Neural cell (in vitro differentiated cells): ENCODE measurements around the gene CEP295NL. TPM values are rescaled to one million over a fixed set of nuclear protein-coding genes. Genes with fewer than 3 reads are reported as not detected.

Experiments used
- H2AFZ ChIP-seq: fragments of 200-600, 300-800 bp; sonication (generic), shearing (Covaris generic); 2 replicates; pipeline ENCODE4 v1.6.0; 2014; ENCODE audit warnings: low read depth, mild to moderate bottlenecking, antibody characterized with exemption, low read length, moderate library complexity
- H3F3A ChIP-seq: fragments of 200-600 bp; shearing (Covaris generic); 2 replicates; pipeline ENCODE4 v1.6.1; 2016; ENCODE audit warnings: mild to moderate bottlenecking, moderate library complexity, mixed read lengths, antibody characterized with exemption, low read length; ENCODE audit not compliant: insufficient read depth, poor library complexity, severe bottlenecking
- H3K27ac ChIP-seq: fragments of 200-600, 300-800 bp; sonication (generic), shearing (Covaris generic); 2 replicates; pipeline ENCODE4 v1.5.1; 2014; ENCODE audit warnings: mild to moderate bottlenecking, low read length, moderate library complexity
- H3K27me3 ChIP-seq: fragments of 300-800, 200-600 bp; sonication (generic), shearing (Covaris generic); 2 replicates; pipeline ENCODE4 v1.6.0; 2014; ENCODE audit warnings: mild to moderate bottlenecking, low read depth, low read length, moderate library complexity; ENCODE audit not compliant: insufficient read depth
- H3K36me3 ChIP-seq: fragments of 300-800, 200-600 bp; sonication (generic), shearing (Covaris generic); 2 replicates; pipeline ENCODE4 v1.5.1; 2014; ENCODE audit warnings: mild to moderate bottlenecking, antibody characterized with exemption, low read length, moderate library complexity; ENCODE audit not compliant: insufficient read depth
- H3K4me2 ChIP-seq: fragments of 300-800, 200-600 bp; sonication (generic), shearing (Covaris generic); 2 replicates; pipeline ENCODE4 v1.6.0; 2014; ENCODE audit warnings: mild to moderate bottlenecking, low read length
- H3K4me3 ChIP-seq: fragments of 300-800, 200-600 bp; sonication (generic), shearing (Covaris generic); 2 replicates; pipeline ENCODE4 v1.5.1; 2014; ENCODE audit warnings: mild to moderate bottlenecking, low read length, moderate library complexity
- H3K79me2 ChIP-seq: fragments of 200-600 bp; shearing (Covaris generic); replicated peaks from 2 replicates; pipeline ENCODE4 v1.6.0; 2014; ENCODE audit warnings: mild to moderate bottlenecking, low read length, moderate library complexity; ENCODE audit not compliant: insufficient read depth
- H3K9ac ChIP-seq: fragments of 300-800, 200-600 bp; sonication (generic), shearing (Covaris generic); 2 replicates; pipeline ENCODE4 v1.6.1; 2016; ENCODE audit warnings: mild to moderate bottlenecking, low read length, mixed read lengths
- H3K9me2 ChIP-seq: fragments of 200-600 bp; shearing (Covaris generic); 2 replicates; pipeline ENCODE4 v1.6.1; 2016; ENCODE audit warnings: mild to moderate bottlenecking, low read length, mixed read lengths; ENCODE audit not compliant: insufficient read depth
- H3K9me3 ChIP-seq: fragments of 200-600, 300-800 bp; sonication (generic), shearing (Covaris generic); 2 replicates; pipeline ENCODE4 v1.6.1; 2016; ENCODE audit warnings: mild to moderate bottlenecking, mixed run types, low read length, moderate library complexity, mixed read lengths
- H4K20me1 ChIP-seq: fragments of 200-600 bp; shearing (Covaris generic); 2 replicates; pipeline ENCODE4 v1.6.1; 2016; ENCODE audit warnings: mild to moderate bottlenecking, mixed run types; ENCODE audit not compliant: insufficient read depth
- CTCF ChIP-seq: fragments of 450-650 bp; IDR thresholded peaks from 2 replicates; pipeline ENCODE4 v1.5.1; 2014; ENCODE audit warnings: antibody characterized with exemption, mild to moderate bottlenecking, moderate library complexity; ENCODE audit not compliant: poor library complexity, severe bottlenecking
- EP300 ChIP-seq: fragments of 450-650 bp; conservative IDR thresholded peaks from 2 replicates; pipeline ENCODE4 v1.6.1; 2014; ENCODE audit warnings: antibody characterized with exemption, mild to moderate bottlenecking, moderate library complexity; ENCODE audit not compliant: poor library complexity, severe bottlenecking
- EZH2 ChIP-seq: fragments of 200-600, 300-800 bp; shearing (Covaris generic), sonication (generic); IDR thresholded peaks from 2 replicates; pipeline ENCODE4 v1.6.1; 2014; ENCODE audit warnings: antibody characterized with exemption, low read length, borderline replicate concordance, mild to moderate bottlenecking; ENCODE audit not compliant: insufficient read depth, poor library complexity, severe bottlenecking
- MXI1 ChIP-seq: fragments of 450-650 bp; conservative IDR thresholded peaks from 2 replicates; pipeline ENCODE4 v1.6.1; 2014; ENCODE audit warnings: antibody characterized with exemption, mild to moderate bottlenecking; ENCODE audit not compliant: poor library complexity, severe bottlenecking
- POLR2AphosphoS5 ChIP-seq: IDR thresholded peaks from 2 replicates; pipeline ENCODE4 v1.6.1; 2012
- RAD21 ChIP-seq: fragments of 450-650 bp; conservative IDR thresholded peaks from 2 replicates; pipeline ENCODE4 v1.6.1; 2014; ENCODE audit warnings: antibody characterized with exemption, mild to moderate bottlenecking, moderate library complexity
- REST ChIP-seq: IDR thresholded peaks from 2 replicates; pipeline ENCODE4 v1.6.1; 2012; ENCODE audit warnings: borderline replicate concordance
- SMC3 ChIP-seq: fragments of 450-650 bp; conservative IDR thresholded peaks from 2 replicates; pipeline ENCODE4 v1.6.1; 2014; ENCODE audit warnings: antibody characterized with exemption, mild to moderate bottlenecking, moderate library complexity; ENCODE audit not compliant: poor library complexity
- TAF1 ChIP-seq: IDR thresholded peaks from 2 replicates; pipeline ENCODE4 v1.6.1; 2012; ENCODE audit warnings: low read depth
- polyA plus RNA-seq: library from polyadenylated mRNA; depleted of rRNA; stranded (reverse); fragments of >200 nt; gene quantifications from 2 replicates; pipeline ENCODE4 v1.2.3, GENCODE V29; 2014

Gene CEP295NL
- polyA plus RNA-seq, 1 donor from 2014 or later = not detected

GRCh38 chr17:78939615-78940014, 36.6 kb upstream of the CEP295NL start:
- H3K4me3 ChIP-seq = no peak overlapping the region
- H3F3A ChIP-seq = no peaks in the 10 kb centered on the region
- H3K9me2 ChIP-seq = no peaks in the 10 kb centered on the region
- no peaks in the 10 kb centered on the region for H3K9me3 ChIP-seq
- H3K9ac ChIP-seq = no peak overlapping the region
- no peaks in the 10 kb centered on the region for H4K20me1 ChIP-seq
- no peaks in the 10 kb centered on the region for H3K36me3 ChIP-seq
- H3K27ac ChIP-seq = peak overlapping the region; percentile 61
- TF ChIP-seq MXI1 = no peak
- no peak for TF ChIP-seq CTCF
- no peak for TF ChIP-seq SMC3
- TF ChIP-seq EP300 = no peak
- no peak for TF ChIP-seq EZH2
- no peak for TF ChIP-seq POLR2AphosphoS5
- no peak for TF ChIP-seq RAD21
- TF ChIP-seq TAF1 = no peak
- TF ChIP-seq REST = no peak
- no peak overlapping the region for H2AFZ ChIP-seq
- H3K79me2 ChIP-seq = no peaks in the 10 kb centered on the region
- no peak overlapping the region for H3K4me2 ChIP-seq
- H3K27me3 ChIP-seq = no peaks in the 10 kb centered on the region

GRCh38 chr17:78937561-78937960, 34.6 kb upstream of the CEP295NL start:
- H3K27ac ChIP-seq = no peak overlapping the region
- H3K9me2 ChIP-seq = no peaks in the 10 kb centered on the region
- no peaks in the 10 kb centered on the region for H3F3A ChIP-seq
- H3K79me2 ChIP-seq = no peaks in the 10 kb centered on the region
- no peak overlapping the region for H2AFZ ChIP-seq
- H3K9me3 ChIP-seq = no peaks in the 10 kb centered on the region
- no peak for TF ChIP-seq EZH2
- no peak for TF ChIP-seq TAF1
- TF ChIP-seq SMC3 = no peak
- no peak for TF ChIP-seq RAD21
- no peak for TF ChIP-seq EP300
- no peak for TF ChIP-seq POLR2AphosphoS5
- no peak for TF ChIP-seq CTCF
- TF ChIP-seq MXI1 = no peak
- TF ChIP-seq REST = no peak
- H4K20me1 ChIP-seq = no peaks in the 10 kb centered on the region
- no peaks in the 10 kb centered on the region for H3K36me3 ChIP-seq
- no peak overlapping the region for H3K4me3 ChIP-seq
- no peaks in the 10 kb centered on the region for H3K27me3 ChIP-seq
- no peak overlapping the region for H3K4me2 ChIP-seq
- H3K9ac ChIP-seq = no peak overlapping the region
